Renal cortex interstitium (tissue), 11 donors: Measurements from ENCODE around the gene PHAF1. TPM values are rescaled to one million over a fixed set of nuclear protein-coding genes. Genes with fewer than 3 reads are reported as not detected.

ENCODE experiments used
- DNase-seq, 11 donors: peaks; one replicate each; pipeline ENCODE4 v3.0.0-alpha.2; 2013; ENCODE audit warnings: low read depth in 9 of 11, low spot score in 4 of 11; ENCODE audit errors: extremely low read depth in 1 of 11
- polyA plus RNA-seq, 3 donors: library from polyadenylated mRNA; unstranded; fragments of 120-200 nt; gene quantifications; one replicate each; pipeline ENCODE4 v1.2.1, GENCODE V29; 2013; ENCODE audit not compliant: insufficient read length in 3 of 3

PHAF1 gene
- polyA plus RNA-seq, 3 donors: 23.9 to 28.2 (median 25.0) TPM

- no peak for DNase-seq
Observed at GRCh38 chr16:67186550-67186950, 76.8 kb downstream of the PHAF1 start.

GRCh38 chr16:67187175-67187890 is 77.6 kb downstream of the PHAF1 start:
- DNase-seq: no peak

- no peak for DNase-seq
Observed at GRCh38 chr16:67188323-67188722, 78.6 kb downstream of the PHAF1 start.

GRCh38 chr16:67188798-67189197 is 79.1 kb downstream of the PHAF1 start:
- DNase-seq: no peak

GRCh38 chr16:67190041-67190440 is 80.3 kb downstream of the PHAF1 start, which contains the start of gene EXOC3L1:
Gene EXOC3L1 (minus strand): TSS chr16:67190136. CDS start chr16:67189676, 460 bp downstream.
- no peak for DNase-seq

GRCh38 chr16:67190448-67191399 is 81.0 kb downstream of the PHAF1 start:
- DNase-seq: no peak

- no peak for DNase-seq
Observed at GRCh38 chr16:67191411-67191994, 81.8 kb downstream of the PHAF1 start.

GRCh38 chr16:67191995-67192681 is 82.4 kb downstream of the PHAF1 start, which contains the start of gene E2F4:
Gene E2F4 (plus strand): TSS chr16:67192155. CDS start chr16:67192228, 73 bp downstream.
- DNase-seq: peak in 10 of 11 donors; percentile 79 to 89 (median 84)

- no peak for DNase-seq
Observed at GRCh38 chr16:67192781-67193361, 83.1 kb downstream of the PHAF1 start.

- DNase-seq: no peak
Observed at GRCh38 chr16:67193536-67193935, 83.8 kb downstream of the PHAF1 start.

- no peak for DNase-seq
Observed at GRCh38 chr16:67194260-67194659, 84.5 kb downstream of the PHAF1 start.

- no peak for DNase-seq
Observed at GRCh38 chr16:67195676-67196075, 85.9 kb downstream of the PHAF1 start.

GRCh38 chr16:67196881-67197280 is 87.1 kb downstream of the PHAF1 start:
- no peak for DNase-seq

GRCh38 chr16:67197704-67198103 is 88.0 kb downstream of the PHAF1 start:
- DNase-seq: no peak

Other genes with a start within 250 kb of the PHAF1 start
- 10 to 100 TPM; 12.2 to 17.0 (median 13.2) TPM for gene PDP2, start 229.4 kb upstream of the PHAF1 start, polyA plus RNA-seq
- 100 to 1,000 TPM; 215 to 316 (median 241) TPM for gene CDH16, start 191.1 kb upstream of the PHAF1 start, polyA plus RNA-seq
- gene RRAD, start 184.4 kb upstream of the PHAF1 start, polyA plus RNA-seq: 1 to 10 TPM; 2.2 to 4.1 (median 2.4) TPM
- 100 to 1,000 TPM in 2 of 3 donors, 10 to 100 TPM in 1; 81.7 to 105 (median 103) TPM for gene CIAO2B, start 175.5 kb upstream of the PHAF1 start, polyA plus RNA-seq
- 10 to 100 TPM; 41.5 to 50.6 (median 43.1) TPM for gene CES2, start 174.4 kb upstream of the PHAF1 start, polyA plus RNA-seq
- gene CES3, start 148.7 kb upstream of the PHAF1 start, polyA plus RNA-seq: 1 to 10 TPM; 2.1 to 5.1 (median 2.8) TPM
- 10 to 100 TPM in 1 of 3 donors, 1 to 10 TPM in 2; 7.6 to 13.5 (median 8.5) TPM for gene CES4A, start 121.4 kb upstream of the PHAF1 start, polyA plus RNA-seq
- gene CBFB, start 80.8 kb upstream of the PHAF1 start, polyA plus RNA-seq: 10 to 100 TPM; 71.7 to 76.4 (median 75.3) TPM
- 10 to 100 TPM in 1 of 3 donors, 1 to 10 TPM in 2; 8.9 to 12.1 (median 9.8) TPM for gene B3GNT9, start 41.1 kb downstream of the PHAF1 start, polyA plus RNA-seq
- 1 to 10 TPM; 3.6 to 6.9 (median 4.8) TPM for gene TRADD, start 50.0 kb downstream of the PHAF1 start, polyA plus RNA-seq
- gene FBXL8, start 50.0 kb downstream of the PHAF1 start, polyA plus RNA-seq: 1 to 10 TPM; 1.2 to 2.8 (median 1.9) TPM
- 1 to 10 TPM; 1.6 to 3.8 (median 1.8) TPM for gene HSF4, start 54.8 kb downstream of the PHAF1 start, polyA plus RNA-seq
- 1 to 10 TPM; 4.9 to 7.6 (median 6.1) TPM for gene NOL3, start 60.6 kb downstream of the PHAF1 start, polyA plus RNA-seq
- 10 to 100 TPM; 37.9 to 60.3 (median 41.5) TPM for gene MATCAP1, start 74.0 kb downstream of the PHAF1 start, polyA plus RNA-seq
- gene EXOC3L1, start 80.2 kb downstream of the PHAF1 start, polyA plus RNA-seq: 1 to 10 TPM; 4.3 to 6.3 (median 6.1) TPM
- 10 to 100 TPM; 50.9 to 67.2 (median 59.5) TPM for gene E2F4, start 82.2 kb downstream of the PHAF1 start, polyA plus RNA-seq
- gene ELMO3, start 89.2 kb downstream of the PHAF1 start, polyA plus RNA-seq: 1 to 10 TPM; 3.6 to 6.5 (median 5.6) TPM
- 10 to 100 TPM; 34.2 to 48.7 (median 45.8) TPM for gene TMEM208, start 117.2 kb downstream of the PHAF1 start, polyA plus RNA-seq
- 10 to 100 TPM; 34.4 to 47.7 (median 46.9) TPM for gene FHOD1, start 137.5 kb downstream of the PHAF1 start, polyA plus RNA-seq
- 1 to 10 TPM; 3.4 to 5.5 (median 3.9) TPM for gene SLC9A5, start 139.0 kb downstream of the PHAF1 start, polyA plus RNA-seq
- gene PLEKHG4, start 169.6 kb downstream of the PHAF1 start, polyA plus RNA-seq: 10 to 100 TPM; 13.0 to 17.1 (median 13.1) TPM
- gene KCTD19, start 216.8 kb downstream of the PHAF1 start, polyA plus RNA-seq: 1 to 10 TPM; 1.2 to 2.4 (median 1.4) TPM
- gene LRRC36, start 216.9 kb downstream of the PHAF1 start, polyA plus RNA-seq: 10 to 100 TPM in 1 of 3 donors, 1 to 10 TPM in 2; 3.2 to 11.5 (median 4.6) TPM